ENCODE results near the gene ATG16L1. TPM values are rescaled to one million over a fixed set of nuclear protein-coding genes. Genes with fewer than 3 reads are reported as not detected.

ATG16L1 gene
- polyA plus RNA-seq, 1 donor (not counting 4 experiments of a cell fraction or from before 2014, with no cell fraction given), result 38.5 TPM

DNA sequence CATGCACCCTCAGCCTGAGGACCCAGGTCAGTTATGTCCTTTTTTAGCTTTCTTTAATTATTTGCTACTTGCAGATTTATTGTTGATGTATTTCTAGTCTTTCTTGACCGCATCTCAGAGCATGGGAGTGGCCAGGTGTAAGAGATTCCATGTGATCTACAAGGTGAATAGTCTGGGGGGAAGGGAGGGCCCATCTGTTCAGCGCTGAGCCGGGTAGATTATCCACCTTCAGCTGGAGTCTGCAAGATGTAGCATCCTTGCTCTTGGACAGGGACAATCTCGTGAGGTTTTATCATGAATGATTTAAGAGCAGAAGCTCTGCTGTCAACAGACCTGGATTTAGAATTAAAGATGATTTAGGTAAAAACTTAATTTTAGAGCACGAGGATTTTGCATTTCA is 90.8 kb downstream of the ATG16L1 start:
- H3K27me3 ChIP-seq (ENCODE audit: control insufficient read depth, extremely low read depth, insufficient read depth, low read length), result peaks cover 8% of the 10 kb centered on the region
- H3K79me2 ChIP-seq (ENCODE audit: control insufficient read depth, insufficient read depth, low read length), result no peaks in the 10 kb centered on the region
- no peak overlapping the region for H3K27ac ChIP-seq (ENCODE audit: control insufficient read depth, insufficient read depth, low read length)
- no peak overlapping the region for H2AFZ ChIP-seq (ENCODE audit: control insufficient read depth, low read length)
- no peak overlapping the region for H3K9ac ChIP-seq (ENCODE audit: control insufficient read depth, extremely low read depth, insufficient read depth, low read length)
- DNase-seq (ENCODE audit: low read depth, low spot score) (no peak), FAIRE-seq (no peak)
- H3K9me3 ChIP-seq (ENCODE audit: control insufficient read depth, low read depth, low read length), result no peaks in the 10 kb centered on the region
- TF ChIP-seq EZH2 (IDR thresholded peaks at IDR 0.05; ENCODE audit: low read length), result no peak
- no peak overlapping the region for H3K4me2 ChIP-seq (ENCODE audit: control insufficient read depth, extremely low read depth, insufficient read depth, low read depth, low read length)
- no peaks in the 10 kb centered on the region for H3K4me1 ChIP-seq (ENCODE audit: control insufficient read depth, extremely low read depth, insufficient read depth, low read length)
- no peaks in the 10 kb centered on the region for H3K36me3 ChIP-seq (ENCODE audit: control insufficient read depth in 2 of 2, extremely low read depth in 1 of 2, insufficient read depth in 2 of 2, low read length in 2 of 2)
- H4K20me1 ChIP-seq (ENCODE audit: control insufficient read depth, extremely low read depth, insufficient read depth, low read length), result no peaks in the 10 kb centered on the region
- H3K4me3 ChIP-seq (ENCODE audit: control insufficient read depth in 2 of 3, extremely low read depth in 1 of 3, insufficient read depth in 2 of 3, low read depth in 1 of 3, low read length in 3 of 3), result no peak overlapping the region
- H3K9me1 ChIP-seq (ENCODE audit: control insufficient read depth, extremely low read depth, insufficient read depth, low read length), result no peaks in the 10 kb centered on the region
- dilution Hi-C loops (cut with MboI; ENCODE audit: extremely low pct_ligation_motif_present, low sequenced_read_pairs), result no loop called here

GRCh38 chr2:233343171-233343705 is 91.8 kb downstream of the ATG16L1 start:
- H3K27ac ChIP-seq (ENCODE audit: control insufficient read depth, insufficient read depth, low read length), result no peak overlapping the region
- H3K9me1 ChIP-seq (ENCODE audit: control insufficient read depth, extremely low read depth, insufficient read depth, low read length), result no peaks in the 10 kb centered on the region
- dilution Hi-C loops (cut with MboI; ENCODE audit: extremely low pct_ligation_motif_present, low sequenced_read_pairs), result no loop called here
- H4K20me1 ChIP-seq (ENCODE audit: control insufficient read depth, extremely low read depth, insufficient read depth, low read length), result no peaks in the 10 kb centered on the region
- no peaks in the 10 kb centered on the region for H3K4me1 ChIP-seq (ENCODE audit: control insufficient read depth, extremely low read depth, insufficient read depth, low read length)
- H3K27me3 ChIP-seq (ENCODE audit: control insufficient read depth, extremely low read depth, insufficient read depth, low read length), result peaks cover 13% of the 10 kb centered on the region
- TF ChIP-seq CTCF (optimal IDR thresholded peaks at IDR 0.05 in 1 of 3, IDR thresholded peaks at IDR 0.05 in 1 of 3, conservative IDR thresholded peaks at IDR 0.05 in 1 of 3; ENCODE audit: extremely low read depth in 1 of 3, insufficient read depth in 2 of 3, low read length in 3 of 3), result no peak
- no peak overlapping the region for H3K4me2 ChIP-seq (ENCODE audit: control insufficient read depth, extremely low read depth, insufficient read depth, low read depth, low read length)
- H3K79me2 ChIP-seq (ENCODE audit: control insufficient read depth, insufficient read depth, low read length), result no peaks in the 10 kb centered on the region
- H3K4me3 ChIP-seq (ENCODE audit: control insufficient read depth in 2 of 3, extremely low read depth in 1 of 3, insufficient read depth in 2 of 3, low read depth in 1 of 3, low read length in 3 of 3), result no peak overlapping the region
- H2AFZ ChIP-seq (ENCODE audit: control insufficient read depth, low read length), result no peak overlapping the region
- no peak for FAIRE-seq
- H3K9ac ChIP-seq (ENCODE audit: control insufficient read depth, extremely low read depth, insufficient read depth, low read length), result no peak overlapping the region
- DNase-seq (ENCODE audit: low read depth, low spot score), result no peak
- H3K9me3 ChIP-seq (ENCODE audit: control insufficient read depth, low read depth, low read length), result no peaks in the 10 kb centered on the region
- no peaks in the 10 kb centered on the region for H3K36me3 ChIP-seq (ENCODE audit: control insufficient read depth in 2 of 2, extremely low read depth in 1 of 2, insufficient read depth in 2 of 2, low read length in 2 of 2)

Small RNA genes within 50 kb of the gene (small RNA-seq; reads per million reads assigned to genes)
- 0 reads per million in 3 experiments for gene RN7SL32P (ENCODE audit: insufficient read length in 3 of 3, low read depth in 3 of 3, low replicate concordance in 1 of 3)
- gene SCARNA5 (ENCODE audit: insufficient read length in 3 of 3, low read depth in 3 of 3, low replicate concordance in 1 of 3), result 1.0 to 10.6 (median 8.5) reads per million in 3 experiments
- gene SCARNA6 (ENCODE audit: insufficient read length in 3 of 3, low read depth in 3 of 3, low replicate concordance in 1 of 3), result 0.87 to 3.3 (median 1.0) reads per million in 3 experiments

Other genes starting within 250 kb of the ATG16L1 start
- gene NGEF, start 238.4 kb upstream of the ATG16L1 start, polyA plus RNA-seq, result 0.03 to 0.17 TPM (median 0.13 TPM) in 3 replicates
- not detected in 3 replicates for gene NEU2, start 219.0 kb upstream of the ATG16L1 start, polyA plus RNA-seq
- 7.5 to 11.2 TPM (median 10.4 TPM) in 3 replicates for gene INPP5D, start 191.3 kb upstream of the ATG16L1 start, polyA plus RNA-seq
- not detected in 3 replicates for gene SAG, start 56.1 kb downstream of the ATG16L1 start, polyA plus RNA-seq
- gene DGKD, start 102.8 kb downstream of the ATG16L1 start, polyA plus RNA-seq, result 2.2 to 6.1 TPM (median 5.3 TPM) in 3 replicates

Data from keratinocyte (primary cell).